K562 (cell line): ENCODE data around the gene TEX264. TPM values are rescaled to one million over a fixed set of nuclear protein-coding genes. Genes with fewer than 3 reads are reported as not detected.

Source experiments
- ADNP ChIP-seq: fragments of 200-800 bp; sonication (Bioruptor generic); IDR thresholded peaks from 2 replicates; pipeline ENCODE4 v1.6.1; 2016; ENCODE audit warnings: missing genetic modification characterization, missing compliant biosample characterization
- CC2D1A ChIP-seq: fragments of 450-650 bp; IDR thresholded peaks from 2 replicates; pipeline ENCODE4 v1.6.1; 2017; ENCODE audit warnings: mild to moderate bottlenecking
- KLF16 ChIP-seq: IDR thresholded peaks from 2 replicates; pipeline ENCODE4 v1.6.1; 2016; ENCODE audit warnings: antibody characterized with exemption
- NFATC3 ChIP-seq: fragments of 450-650 bp; IDR thresholded peaks from 2 replicates; pipeline ENCODE4 v1.6.1; 2017; ENCODE audit warnings: mild to moderate bottlenecking
- POLR2AphosphoS5 ChIP-seq: IDR thresholded peaks from 2 replicates; pipeline ENCODE4 v1.6.1; 2011; ENCODE audit warnings: mild to moderate bottlenecking, low read depth, low read length, moderate library complexity; ENCODE audit not compliant: control insufficient read depth, insufficient read depth
- TAF9B ChIP-seq: fragments of 450-650 bp; IDR thresholded peaks from 2 replicates; pipeline ENCODE4 v1.6.1; 2018; ENCODE audit warnings: mild to moderate bottlenecking; ENCODE audit not compliant: partially characterized antibody
- TGIF2 ChIP-seq: sonication (generic); formaldehyde crosslinking; IDR thresholded peaks from 2 replicates; pipeline ENCODE4 v1.8.1; 2022; ENCODE audit warnings: mild to moderate bottlenecking, missing genetic modification reagents, moderate library complexity
- ZNF165 ChIP-seq: fragments of 250-450 bp; sonication (Bioruptor Pico); IDR thresholded peaks from 2 replicates; pipeline ENCODE4 v1.4.0; 2020; ENCODE audit warnings: borderline replicate concordance
- polyA plus RNA-seq, 8 experiments: library from polyadenylated mRNA; depleted of rRNA in 4 of 8; stranded (reverse) in 5 of 8; unstranded in 3 of 8; fragments of >200 nt; fragmentation: Nextera tagmentation in 2 of 8; fragmentation: Illumina TruSeq in 1 of 8; extraction: Ambion mirVana in 2 of 8; extraction: Trizol in 1 of 8; gene quantifications; 2 replicates each; pipeline versions ENCODE4 v1.2.1 to v1.2.3, GENCODE V29; 2011 to 2014; ENCODE audit warnings: inconsistent platforms in 1 of 8, missing spikeins in 1 of 8
- total RNA-seq, 7 experiments: library from RNA; depleted of rRNA in 6 of 7; stranded (reverse); fragments of >200 nt in 6 of 7; fragmentation: Illumina TruSeq in 2 of 7; extraction: Trizol in 2 of 7; gene quantifications; 2 replicates each; pipeline versions ENCODE4 v1.2.1 to v1.2.3, GENCODE V29; 2011 to 2021; ENCODE audit warnings: low replicate concordance in 1 of 7
- TF ChIP-seq, protein P1 (sequence below), 2 experiments: fragments of 450-650 bp in 1 of 2; sonication (generic) in 1 of 2; formaldehyde crosslinking in 1 of 2; IDR thresholded peaks; 2 replicates each; pipeline versions ENCODE4 v1.7.1 to v1.9.0; 2016 to 2022; ENCODE audit warnings: inconsistent platforms in 1 of 2, mild to moderate bottlenecking in 1 of 2, missing genetic modification reagents in 1 of 2
- TF ChIP-seq, protein P2 (sequence below): fragments of 450-650 bp; IDR thresholded peaks from 2 replicates; pipeline ENCODE4 v1.6.1; 2017; ENCODE audit warnings: antibody characterized with exemption, mild to moderate bottlenecking
- TF ChIP-seq, protein P3 (sequence below): fragments of 450-650 bp; IDR thresholded peaks from 2 replicates; pipeline ENCODE4 v1.6.1; 2017; ENCODE audit warnings: mild to moderate bottlenecking, moderate library complexity

TEX264 gene
- total and polyA plus RNA-seq, 9 of the 15 experiments (the other 6 are each of a cell fraction or from before 2014, with no cell fraction given): 4.1 to 47.0 (median 31.0) TPM

DNA sequence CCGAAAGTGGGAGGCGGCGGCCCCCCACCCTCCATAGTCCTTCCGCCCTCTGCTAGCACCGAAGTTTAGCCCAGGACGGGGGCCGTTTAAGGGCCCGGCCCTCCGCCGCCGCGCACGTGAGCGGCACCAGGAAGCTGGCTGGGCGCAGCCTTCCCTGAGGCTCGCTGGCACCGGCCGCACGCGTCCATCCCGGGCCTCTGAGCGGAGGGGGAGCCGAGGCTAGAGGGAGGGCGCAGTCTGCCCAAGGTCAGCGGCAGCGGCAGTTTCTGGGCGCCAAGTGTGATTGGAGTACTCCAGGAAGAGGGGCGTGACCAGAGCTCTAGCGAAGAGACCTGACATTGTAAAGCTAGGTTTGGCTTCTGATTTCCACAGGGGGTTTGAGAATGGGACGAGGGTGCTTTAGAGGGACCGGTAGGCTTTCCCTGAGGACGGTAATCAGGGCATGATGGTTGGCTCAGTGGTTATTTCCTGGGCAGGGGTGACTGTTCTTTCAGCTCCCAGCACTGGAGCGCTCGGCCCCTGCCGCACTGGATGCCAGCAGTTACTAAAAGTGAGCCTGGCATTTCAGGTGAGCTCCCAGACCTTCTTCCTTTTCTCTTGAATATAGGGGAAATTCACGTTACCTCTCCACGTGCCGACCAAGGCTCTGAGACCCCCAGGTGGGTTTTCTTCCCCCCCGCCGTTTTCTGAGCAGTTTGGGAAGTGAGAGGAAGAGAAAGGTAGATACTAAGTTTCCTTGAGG is 853 bp downstream of the TEX264 start (continued):
- TF ChIP-seq POLR2AphosphoS5 (no peak; the same call in 1 of the 2 replicates), ZNF165 (CRISPR knock-in tag) (no peak), NFATC3 (no peak), ADNP (tag) (no peak), CC2D1A (no peak), KLF16 (no peak), TGIF2 (CRISPR knock-in tag) (no peak), TAF9B (no peak)
- TF ChIP-seq, protein P1, sequence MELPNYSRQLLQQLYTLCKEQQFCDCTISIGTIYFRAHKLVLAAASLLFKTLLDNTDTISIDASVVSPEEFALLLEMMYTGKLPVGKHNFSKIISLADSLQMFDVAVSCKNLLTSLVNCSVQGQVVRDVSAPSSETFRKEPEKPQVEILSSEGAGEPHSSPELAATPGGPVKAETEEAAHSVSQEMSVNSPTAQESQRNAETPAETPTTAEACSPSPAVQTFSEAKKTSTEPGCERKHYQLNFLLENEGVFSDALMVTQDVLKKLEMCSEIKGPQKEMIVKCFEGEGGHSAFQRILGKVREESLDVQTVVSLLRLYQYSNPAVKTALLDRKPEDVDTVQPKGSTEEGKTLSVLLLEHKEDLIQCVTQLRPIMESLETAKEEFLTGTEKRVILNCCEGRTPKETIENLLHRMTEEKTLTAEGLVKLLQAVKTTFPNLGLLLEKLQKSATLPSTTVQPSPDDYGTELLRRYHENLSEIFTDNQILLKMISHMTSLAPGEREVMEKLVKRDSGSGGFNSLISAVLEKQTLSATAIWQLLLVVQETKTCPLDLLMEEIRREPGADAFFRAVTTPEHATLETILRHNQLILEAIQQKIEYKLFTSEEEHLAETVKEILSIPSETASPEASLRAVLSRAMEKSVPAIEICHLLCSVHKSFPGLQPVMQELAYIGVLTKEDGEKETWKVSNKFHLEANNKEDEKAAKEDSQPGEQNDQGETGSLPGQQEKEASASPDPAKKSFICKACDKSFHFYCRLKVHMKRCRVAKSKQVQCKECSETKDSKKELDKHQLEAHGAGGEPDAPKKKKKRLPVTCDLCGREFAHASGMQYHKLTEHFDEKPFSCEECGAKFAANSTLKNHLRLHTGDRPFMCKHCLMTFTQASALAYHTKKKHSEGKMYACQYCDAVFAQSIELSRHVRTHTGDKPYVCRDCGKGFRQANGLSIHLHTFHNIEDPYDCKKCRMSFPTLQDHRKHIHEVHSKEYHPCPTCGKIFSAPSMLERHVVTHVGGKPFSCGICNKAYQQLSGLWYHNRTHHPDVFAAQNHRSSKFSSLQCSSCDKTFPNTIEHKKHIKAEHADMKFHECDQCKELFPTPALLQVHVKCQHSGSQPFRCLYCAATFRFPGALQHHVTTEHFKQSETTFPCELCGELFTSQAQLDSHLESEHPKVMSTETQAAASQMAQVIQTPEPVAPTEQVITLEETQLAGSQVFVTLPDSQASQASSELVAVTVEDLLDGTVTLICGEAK (IDR thresholded peaks at IDR 0.05): no peak
- TF ChIP-seq, protein P1 (CRISPR knock-in tag; IDR thresholded peaks at IDR 0.05): no peak
- TF ChIP-seq, protein P2, sequence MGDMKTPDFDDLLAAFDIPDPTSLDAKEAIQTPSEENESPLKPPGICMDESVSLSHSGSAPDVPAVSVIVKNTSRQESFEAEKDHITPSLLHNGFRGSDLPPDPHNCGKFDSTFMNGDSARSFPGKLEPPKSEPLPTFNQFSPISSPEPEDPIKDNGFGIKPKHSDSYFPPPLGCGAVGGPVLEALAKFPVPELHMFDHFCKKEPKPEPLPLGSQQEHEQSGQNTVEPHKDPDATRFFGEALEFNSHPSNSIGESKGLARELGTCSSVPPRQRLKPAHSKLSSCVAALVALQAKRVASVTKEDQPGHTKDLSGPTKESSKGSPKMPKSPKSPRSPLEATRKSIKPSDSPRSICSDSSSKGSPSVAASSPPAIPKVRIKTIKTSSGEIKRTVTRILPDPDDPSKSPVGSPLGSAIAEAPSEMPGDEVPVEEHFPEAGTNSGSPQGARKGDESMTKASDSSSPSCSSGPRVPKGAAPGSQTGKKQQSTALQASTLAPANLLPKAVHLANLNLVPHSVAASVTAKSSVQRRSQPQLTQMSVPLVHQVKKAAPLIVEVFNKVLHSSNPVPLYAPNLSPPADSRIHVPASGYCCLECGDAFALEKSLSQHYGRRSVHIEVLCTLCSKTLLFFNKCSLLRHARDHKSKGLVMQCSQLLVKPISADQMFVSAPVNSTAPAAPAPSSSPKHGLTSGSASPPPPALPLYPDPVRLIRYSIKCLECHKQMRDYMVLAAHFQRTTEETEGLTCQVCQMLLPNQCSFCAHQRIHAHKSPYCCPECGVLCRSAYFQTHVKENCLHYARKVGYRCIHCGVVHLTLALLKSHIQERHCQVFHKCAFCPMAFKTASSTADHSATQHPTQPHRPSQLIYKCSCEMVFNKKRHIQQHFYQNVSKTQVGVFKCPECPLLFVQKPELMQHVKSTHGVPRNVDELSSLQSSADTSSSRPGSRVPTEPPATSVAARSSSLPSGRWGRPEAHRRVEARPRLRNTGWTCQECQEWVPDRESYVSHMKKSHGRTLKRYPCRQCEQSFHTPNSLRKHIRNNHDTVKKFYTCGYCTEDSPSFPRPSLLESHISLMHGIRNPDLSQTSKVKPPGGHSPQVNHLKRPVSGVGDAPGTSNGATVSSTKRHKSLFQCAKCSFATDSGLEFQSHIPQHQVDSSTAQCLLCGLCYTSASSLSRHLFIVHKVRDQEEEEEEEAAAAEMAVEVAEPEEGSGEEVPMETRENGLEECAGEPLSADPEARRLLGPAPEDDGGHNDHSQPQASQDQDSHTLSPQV: no peak
- TF ChIP-seq, protein P3, sequence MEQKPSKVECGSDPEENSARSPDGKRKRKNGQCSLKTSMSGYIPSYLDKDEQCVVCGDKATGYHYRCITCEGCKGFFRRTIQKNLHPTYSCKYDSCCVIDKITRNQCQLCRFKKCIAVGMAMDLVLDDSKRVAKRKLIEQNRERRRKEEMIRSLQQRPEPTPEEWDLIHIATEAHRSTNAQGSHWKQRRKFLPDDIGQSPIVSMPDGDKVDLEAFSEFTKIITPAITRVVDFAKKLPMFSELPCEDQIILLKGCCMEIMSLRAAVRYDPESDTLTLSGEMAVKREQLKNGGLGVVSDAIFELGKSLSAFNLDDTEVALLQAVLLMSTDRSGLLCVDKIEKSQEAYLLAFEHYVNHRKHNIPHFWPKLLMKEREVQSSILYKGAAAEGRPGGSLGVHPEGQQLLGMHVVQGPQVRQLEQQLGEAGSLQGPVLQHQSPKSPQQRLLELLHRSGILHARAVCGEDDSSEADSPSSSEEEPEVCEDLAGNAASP: no peak
